Choroid plexus epithelial cell (primary cell): ENCODE data around the gene RTP5.
A peak's percentile ranks its signal among the peaks of the same experiment; 100 is the strongest.

Source experiments
- DNase-seq: peaks from one replicate; pipeline ENCODE4 v3.0.0-alpha.2; 2010; ENCODE audit warnings: low read depth
- H3K4me3 ChIP-seq: 2 replicates; pipeline ENCODE4 v1.5.1; 2011; ENCODE audit warnings: low read depth, mild to moderate bottlenecking, control low read depth, low read length, moderate library complexity
- TF ChIP-seq, protein P1 (sequence below): conservative IDR thresholded peaks from 2 replicates; pipeline ENCODE4 v1.5.1; 2011; ENCODE audit warnings: low read depth, mild to moderate bottlenecking, control low read depth, inconsistent platforms, low read length, moderate library complexity

The RTP5 gene

GRCh38 chr2:241865416-241865956 lies 4.0 kb upstream of the RTP5 start:
- no peak for DNase-seq
- TF ChIP-seq, protein P1, sequence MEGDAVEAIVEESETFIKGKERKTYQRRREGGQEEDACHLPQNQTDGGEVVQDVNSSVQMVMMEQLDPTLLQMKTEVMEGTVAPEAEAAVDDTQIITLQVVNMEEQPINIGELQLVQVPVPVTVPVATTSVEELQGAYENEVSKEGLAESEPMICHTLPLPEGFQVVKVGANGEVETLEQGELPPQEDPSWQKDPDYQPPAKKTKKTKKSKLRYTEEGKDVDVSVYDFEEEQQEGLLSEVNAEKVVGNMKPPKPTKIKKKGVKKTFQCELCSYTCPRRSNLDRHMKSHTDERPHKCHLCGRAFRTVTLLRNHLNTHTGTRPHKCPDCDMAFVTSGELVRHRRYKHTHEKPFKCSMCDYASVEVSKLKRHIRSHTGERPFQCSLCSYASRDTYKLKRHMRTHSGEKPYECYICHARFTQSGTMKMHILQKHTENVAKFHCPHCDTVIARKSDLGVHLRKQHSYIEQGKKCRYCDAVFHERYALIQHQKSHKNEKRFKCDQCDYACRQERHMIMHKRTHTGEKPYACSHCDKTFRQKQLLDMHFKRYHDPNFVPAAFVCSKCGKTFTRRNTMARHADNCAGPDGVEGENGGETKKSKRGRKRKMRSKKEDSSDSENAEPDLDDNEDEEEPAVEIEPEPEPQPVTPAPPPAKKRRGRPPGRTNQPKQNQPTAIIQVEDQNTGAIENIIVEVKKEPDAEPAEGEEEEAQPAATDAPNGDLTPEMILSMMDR, result no peak
- H3K4me3 ChIP-seq, result no peak overlapping the region

GRCh38 chr2:241865957-241866789 lies 3.4 kb upstream of the RTP5 start:
- DNase-seq, result peak; percentile 43
- TF ChIP-seq, protein P1, result no peak
- no peak overlapping the region for H3K4me3 ChIP-seq

- DNase-seq, result no peak
- H3K4me3 ChIP-seq, result no peak overlapping the region
- TF ChIP-seq, protein P1, result no peak
These were observed 2.5 kb upstream of the RTP5 start for GRCh38 chr2:241866790-241867645.

DNA sequence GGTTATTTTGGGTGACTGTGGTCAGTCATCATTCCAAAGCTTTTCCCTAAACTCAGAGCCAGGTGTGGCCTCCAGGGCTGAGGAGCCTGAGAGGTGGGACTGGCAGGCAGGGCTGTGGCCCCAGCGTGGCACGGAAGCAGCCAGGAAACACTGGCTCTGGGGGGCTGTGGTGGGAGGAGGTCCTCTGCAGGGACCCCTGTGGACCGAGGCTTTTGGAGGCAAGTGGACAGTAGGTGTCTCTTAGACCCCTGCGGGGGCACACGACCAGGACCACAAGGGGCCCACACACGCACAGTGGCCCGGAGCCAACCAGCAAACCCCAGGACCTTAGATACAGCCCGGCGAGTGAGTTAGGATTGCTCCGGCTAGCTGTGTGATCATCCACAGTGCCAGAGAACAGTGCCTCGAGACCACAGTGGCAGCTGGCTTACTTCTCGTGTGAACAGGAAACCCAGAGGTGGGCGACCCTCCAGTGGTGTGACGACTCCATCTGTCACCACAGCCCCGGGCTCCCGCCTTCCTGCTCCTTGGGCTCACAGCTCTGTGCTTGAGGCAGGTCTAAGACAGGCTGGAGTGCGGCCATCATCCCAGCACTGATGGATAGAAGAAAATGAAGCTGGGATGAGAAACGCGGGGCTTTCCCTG lies 1.6 kb upstream of the RTP5 start:
- DNase-seq, result no peak
- TF ChIP-seq, protein P1, result no peak
- no peak overlapping the region for H3K4me3 ChIP-seq

- no peak for DNase-seq
- H3K4me3 ChIP-seq, result no peak overlapping the region
- TF ChIP-seq, protein P1, result no peak
These were observed 858 bp upstream of the RTP5 start for GRCh38 chr2:241868661-241869081.

GRCh38 chr2:241870081-241870541 lies 582 bp downstream of the RTP5 start:
- TF ChIP-seq, protein P1, result no peak
- no peak for DNase-seq
- no peak overlapping the region for H3K4me3 ChIP-seq
